Measurements from ENCODE around the gene RAD54L. TPM values are rescaled to one million over a fixed set of nuclear protein-coding genes. Genes with fewer than 3 reads are reported as not detected.
"Not testable (repeated sequence)": the region's sequence is repeated elsewhere in the genome, so short reads cannot be mapped to it uniquely, and the experiment has no call there.

RAD54L gene
- total RNA-seq, 1 donor from 2014 or later = 0.81 TPM

DNA sequence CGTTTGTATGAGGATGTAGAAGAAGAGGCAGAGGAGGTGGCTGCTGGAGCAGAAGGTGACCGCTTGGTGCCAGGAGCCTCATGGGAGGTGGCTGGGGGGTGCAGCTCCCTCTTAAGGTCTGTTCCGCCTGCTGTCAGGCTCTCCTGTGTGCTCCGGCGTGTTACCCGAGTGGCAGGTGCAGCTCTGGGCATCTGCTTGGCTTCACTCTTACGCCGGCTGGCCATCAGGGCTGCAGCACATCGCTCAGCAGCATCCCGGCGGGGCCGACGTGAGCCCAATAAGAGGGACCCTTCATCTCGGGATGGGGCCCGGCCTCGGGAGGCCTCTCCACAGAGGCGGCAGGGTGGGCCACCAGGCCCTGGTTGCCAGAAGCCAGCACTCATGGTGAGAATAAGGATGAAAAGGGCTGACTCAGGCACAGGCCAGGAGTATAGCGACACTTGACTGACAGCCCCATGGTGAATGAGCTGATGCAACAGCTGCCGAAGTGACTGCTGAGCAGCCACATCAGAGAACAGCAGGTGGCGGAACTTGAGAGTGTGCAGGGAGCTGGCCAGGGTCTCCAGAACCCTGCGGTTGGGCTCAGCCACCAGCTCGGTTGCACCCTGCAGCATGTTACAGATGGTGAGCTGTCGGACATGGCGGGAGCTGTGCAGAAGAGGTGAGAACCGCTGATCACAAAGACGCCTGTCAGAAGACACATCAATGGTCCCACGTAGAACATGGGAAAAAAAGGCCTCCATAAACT, 38.3 kb downstream of the RAD54L start:
- no peak for DNase-seq (ENCODE audit: low spot score)

DNA sequence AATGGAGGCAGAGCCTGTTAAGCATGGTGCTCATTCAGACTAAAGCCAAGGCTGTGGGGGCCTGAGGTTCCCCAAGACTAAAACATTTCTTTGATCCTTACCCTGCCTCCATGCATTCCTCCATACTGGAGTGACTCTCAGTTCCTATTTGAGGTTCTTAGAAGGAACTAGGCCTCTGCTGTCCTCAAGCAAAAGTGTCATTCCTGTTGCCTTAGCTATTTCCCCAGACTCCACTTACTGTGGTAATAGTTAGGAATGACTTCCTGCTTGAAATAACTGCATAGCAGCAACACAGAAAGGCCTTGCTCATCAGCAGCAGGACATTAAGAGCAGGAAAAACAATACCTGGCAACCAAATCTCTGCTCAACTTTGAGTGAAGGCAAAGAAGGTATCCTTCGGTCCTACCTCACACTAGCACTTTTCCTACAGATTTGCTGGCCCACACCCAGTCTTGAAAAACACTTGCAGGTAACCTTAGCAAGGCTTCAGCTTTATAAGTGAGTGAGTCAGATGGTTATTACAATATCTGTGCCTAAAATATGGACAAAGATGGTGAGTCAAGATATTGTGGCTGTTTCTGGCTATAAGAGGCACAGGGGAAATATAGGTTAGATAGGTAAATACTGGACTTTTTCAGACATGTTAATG, 41.0 kb downstream of the RAD54L start:
- no peak for DNase-seq (ENCODE audit: low spot score)

DNA sequence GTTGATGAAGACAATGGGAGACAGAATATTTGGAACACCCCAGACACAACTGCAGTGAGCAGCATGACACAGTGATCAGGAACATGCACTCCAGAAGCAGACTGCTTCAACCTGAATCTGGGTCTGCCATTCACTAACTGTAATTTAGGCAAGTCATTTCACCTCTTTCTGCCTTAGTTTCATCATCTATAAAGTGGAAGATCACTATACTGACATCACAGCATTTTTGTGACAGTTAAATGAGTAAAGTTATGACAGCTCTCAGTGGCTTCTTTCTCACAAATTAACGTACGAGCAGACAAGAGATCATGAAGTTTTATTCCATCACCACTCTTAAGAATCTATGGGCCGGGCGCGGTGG, 41.6 kb downstream of the RAD54L start:
- no peak for DNase-seq (ENCODE audit: low spot score)

DNA sequence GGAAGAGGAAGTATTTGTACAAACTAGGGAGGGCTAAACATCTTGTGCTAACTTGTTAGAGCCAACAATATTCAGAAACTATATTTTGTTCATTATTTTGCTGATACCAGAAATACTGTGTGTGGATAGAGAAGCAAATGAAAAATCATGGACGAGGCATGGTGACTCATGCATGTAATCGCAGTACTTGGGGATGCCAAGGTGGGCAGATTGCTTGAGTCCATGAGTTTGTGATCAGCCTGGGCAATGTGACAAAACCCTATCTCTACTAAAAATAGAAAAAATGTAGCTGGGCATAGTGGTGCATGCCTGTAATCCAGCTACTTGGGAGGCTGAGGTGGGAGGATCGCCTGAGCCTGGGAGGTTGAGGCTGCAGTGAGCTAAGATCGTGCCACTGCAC, 42.4 kb downstream of the RAD54L start:
- no peak for DNase-seq (ENCODE audit: low spot score)

DNA sequence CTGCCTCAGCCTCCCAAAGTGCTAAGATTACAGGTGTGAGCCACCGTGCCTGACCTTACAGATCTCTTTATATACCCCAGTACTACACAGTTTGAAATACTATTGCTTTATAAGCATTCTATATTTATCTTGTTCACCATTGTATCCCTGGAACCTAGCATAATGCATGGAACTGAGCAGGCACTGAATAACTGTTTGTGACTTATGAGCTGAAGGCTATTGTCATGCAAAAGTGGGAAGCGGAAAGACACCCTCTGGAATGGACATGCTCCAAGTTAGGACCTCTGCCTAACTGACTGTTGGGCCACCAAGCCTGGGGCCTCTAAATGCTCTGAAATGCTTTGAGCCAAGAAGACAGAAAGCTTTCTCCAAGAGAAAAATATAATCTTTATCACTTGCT, 47.7 kb downstream of the RAD54L start:
- DNase-seq (ENCODE audit: low spot score) = no peak

DNA sequence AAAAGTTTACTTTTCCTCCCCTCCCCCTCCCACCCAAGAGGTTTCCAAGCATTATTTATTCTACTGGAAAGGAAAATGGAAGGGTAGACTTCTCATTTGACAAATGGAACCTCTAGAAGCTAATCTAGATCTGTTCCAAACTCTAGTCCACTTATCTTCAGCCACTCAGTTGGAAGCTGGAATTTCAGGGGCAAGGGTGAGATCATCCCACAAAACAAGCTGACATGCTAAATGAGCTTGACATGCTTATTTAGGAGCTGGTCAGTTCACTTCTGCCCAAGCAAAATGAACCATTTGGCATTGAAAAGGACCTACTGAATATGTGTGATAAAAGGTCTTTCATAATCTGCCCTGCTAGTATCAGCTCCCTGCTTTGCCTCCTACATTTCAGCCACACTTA, 50.8 kb downstream of the RAD54L start:
- no peak for DNase-seq (ENCODE audit: low spot score)

DNA sequence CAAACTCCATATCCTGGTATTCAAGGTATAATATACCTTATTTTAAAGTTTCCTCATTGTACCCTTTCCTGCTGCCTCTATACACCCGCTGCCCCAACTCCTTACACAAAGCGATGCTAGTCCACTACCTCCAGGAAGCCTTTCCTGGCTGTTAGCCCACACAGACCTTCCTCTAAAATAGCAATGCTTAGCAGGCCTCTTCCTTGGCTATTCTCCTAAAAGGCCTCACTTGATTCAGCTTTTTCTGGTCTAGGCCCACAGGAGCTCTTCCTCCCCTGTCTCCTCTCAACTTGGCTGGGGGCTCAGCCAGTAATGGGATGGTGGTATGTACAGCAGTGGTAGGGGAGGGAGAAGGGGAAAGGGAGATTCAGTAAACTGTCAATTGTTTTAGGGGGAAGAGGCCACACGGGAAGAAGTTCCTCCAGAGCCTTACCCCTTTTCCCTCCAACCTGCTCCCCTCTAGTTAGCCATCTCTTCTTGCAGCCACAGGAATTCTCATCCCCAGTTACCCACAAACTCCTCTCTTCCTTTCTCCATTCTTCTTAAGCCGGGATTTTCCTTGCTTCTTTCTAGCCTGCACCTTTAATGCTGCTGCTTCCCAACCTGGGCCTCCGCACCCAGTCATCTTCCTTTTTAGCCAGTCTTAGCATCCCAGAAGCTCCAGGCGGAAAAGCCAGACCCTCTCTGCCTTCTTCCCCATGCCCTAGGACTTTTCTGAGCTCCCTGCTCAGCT, 53.3 kb downstream of the RAD54L start:
- no peak for DNase-seq (ENCODE audit: low spot score)

DNA sequence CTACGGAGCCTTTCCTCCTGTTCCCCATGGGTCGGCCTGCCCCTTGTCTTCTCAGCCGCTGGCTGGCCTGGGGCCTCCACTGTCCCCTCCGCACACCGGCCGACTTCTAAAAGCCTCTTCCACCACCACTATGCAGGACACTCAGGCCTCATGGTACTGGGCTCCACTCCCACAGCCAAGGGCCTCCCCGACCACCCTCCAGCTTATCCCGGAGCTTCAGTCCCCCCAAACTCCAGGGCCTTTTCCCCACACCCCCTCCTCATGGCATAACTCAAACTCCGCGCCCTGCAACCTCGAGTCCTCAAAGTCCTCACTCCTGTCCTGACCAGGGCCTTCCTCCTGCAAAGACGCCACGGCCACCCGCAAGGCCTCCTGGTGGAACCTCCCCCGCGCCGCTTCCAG, 53.8 kb downstream of the RAD54L start:
- DNase-seq (ENCODE audit: low spot score) = no peak

DNA sequence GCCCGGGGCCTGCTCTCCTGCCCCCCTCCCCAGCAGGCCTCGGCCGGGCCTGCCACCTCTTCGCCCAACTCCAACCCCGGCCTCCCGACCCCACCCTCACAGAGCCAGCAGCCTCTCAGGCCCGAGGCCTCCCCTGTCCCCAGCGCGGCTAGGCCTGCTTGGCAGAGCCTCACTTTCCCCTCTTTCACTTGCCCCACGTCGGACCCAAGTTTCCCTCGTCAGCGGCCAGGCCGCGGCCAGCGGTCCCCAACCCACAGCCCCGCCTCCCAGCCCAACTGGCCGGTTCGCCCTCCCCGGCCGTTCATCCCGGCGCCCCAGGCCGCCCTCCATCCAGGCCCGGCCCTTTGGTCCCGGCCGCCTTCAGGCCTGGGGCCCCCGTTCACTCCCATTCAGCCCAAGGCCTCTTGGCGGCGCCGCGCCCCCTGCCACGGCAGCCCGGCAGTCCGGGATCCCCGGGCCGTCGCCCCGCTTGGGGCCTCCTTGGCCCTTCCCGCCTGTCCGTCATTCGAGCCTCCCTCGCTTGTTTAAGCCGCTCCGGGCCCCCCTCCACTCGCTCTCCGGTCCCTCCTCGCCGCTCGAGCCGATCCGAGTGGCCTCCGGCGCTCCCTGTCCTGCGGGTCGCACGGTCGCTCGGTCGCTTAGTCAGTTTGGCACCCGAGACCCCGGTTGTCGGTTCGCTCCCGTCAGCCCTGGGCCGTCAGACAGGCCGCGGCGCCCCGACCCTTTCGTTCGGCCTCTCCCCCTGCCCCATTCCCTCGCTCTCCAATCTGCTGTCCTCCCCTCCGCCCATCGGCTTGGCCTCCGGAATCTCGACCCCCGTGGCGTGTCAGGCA, 54.5 kb downstream of the RAD54L start:
- DNase-seq (ENCODE audit: low spot score) = peak; percentile 36

DNA sequence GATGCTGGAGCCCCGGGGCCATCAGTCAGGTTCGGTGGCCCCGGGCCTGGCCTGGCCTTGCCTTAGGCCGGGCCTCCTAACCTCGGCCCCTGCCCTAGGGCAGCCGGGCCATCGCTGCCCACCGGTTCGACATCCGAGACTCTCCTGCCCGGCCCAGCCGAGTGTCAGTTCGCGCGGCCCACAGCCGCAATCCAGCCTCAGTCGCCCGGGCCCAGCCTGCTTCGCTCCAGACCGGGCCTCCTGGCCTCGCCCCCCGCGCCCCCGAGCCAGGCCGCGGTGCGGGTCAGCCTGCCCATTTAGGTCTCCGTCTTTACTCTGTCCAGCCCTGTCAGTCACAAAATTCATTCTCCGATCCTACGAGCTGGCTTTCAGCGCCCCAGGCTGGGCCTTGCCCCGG, 55.1 kb downstream of the RAD54L start:
- peak; percentile 12 for DNase-seq (ENCODE audit: low spot score)

DNA sequence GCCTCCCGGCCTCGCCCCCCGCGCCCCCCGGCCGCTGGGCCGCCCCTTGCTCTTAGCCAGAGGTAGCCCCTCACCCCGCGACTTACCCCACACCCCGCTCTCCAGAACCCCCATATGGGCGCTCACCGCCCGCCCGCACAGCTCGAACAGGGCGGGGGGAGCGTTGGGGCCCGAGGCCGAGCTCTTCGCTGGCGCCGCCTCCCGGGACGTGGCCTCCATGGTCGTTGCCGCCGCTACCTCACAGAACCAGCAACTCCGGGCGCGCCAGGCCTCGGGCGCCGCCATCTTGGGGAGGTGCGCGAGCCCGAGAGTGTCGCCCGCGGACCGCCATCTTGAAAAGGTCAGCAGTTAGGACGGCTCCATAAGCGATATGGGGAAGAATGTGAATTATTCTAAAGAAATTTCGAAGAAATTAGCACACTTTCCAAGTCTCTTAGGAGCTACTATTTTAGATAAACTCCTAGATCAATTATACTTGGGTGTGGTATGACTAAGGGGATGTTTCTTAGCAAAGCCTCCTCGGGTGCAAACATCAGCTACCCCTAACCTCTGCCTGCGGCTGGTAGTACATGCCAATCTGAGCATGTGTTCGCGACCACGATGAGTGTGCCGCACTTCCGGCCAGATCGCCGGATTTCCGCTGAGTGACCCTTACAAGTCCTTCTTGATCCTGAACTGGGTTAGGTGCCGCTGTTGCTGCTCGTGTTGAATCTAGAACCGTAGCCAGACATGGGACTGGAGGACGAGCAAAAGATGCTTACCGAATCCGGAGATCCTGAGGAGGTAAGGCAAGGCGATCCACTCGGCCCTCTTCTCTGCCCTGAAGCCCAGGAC, 55.7 kb downstream of the RAD54L start, which contains the start of the genes LRRC41 and UQCRH:
Gene LRRC41, minus strand, starts transcription at position 579 of the 834 bp plus-strand sequence. Its CDS starts 294 bp downstream, at position 285.
Gene UQCRH, plus strand, starts transcription at position 661 of the 834 bp plus-strand sequence. Its CDS starts 69 bp downstream, at position 730.
- DNase-seq (ENCODE audit: low spot score) = peak; percentile 95

DNA sequence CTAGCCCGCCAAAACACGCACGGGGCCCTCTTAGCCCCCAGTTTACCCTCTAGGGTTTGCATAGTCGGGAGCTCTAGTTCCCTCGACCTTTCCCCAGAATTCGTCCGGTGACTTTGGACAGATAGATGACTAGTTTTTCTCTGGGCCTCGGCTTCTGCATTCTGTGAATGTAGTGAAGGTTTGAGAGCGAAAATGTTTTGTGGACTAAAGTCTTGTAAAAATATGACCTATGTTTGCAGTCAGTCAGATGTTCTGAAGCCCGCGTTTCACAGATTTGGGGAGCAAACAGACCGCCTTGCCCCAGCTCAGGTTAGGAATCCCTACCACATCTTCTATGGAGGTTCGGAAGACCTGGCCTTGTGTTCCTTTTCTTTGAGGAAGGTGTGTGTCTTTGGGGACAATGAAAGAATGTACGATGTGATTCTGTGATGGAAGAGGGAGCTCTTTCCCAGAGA, 56.3 kb downstream of the RAD54L start:
- DNase-seq (ENCODE audit: low spot score) = no peak

DNA sequence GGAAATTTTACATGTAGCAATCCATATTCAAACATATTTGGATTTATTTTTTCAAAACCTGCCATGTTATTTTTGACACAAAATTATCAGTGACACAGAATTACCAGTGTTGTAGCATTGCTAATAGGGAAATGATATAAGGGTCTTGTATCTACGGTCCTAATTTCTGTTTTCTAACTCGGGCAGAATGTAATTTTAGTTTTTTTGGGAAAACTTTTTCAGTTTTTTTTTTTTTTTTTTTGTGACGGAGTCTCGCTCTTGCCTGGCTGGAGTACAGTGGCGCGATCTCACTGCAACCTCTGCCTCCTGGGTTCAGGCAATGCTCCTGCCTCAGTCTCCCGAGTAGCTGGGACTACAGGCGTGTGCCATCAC, 58.6 kb downstream of the RAD54L start:
- no peak for DNase-seq (ENCODE audit: low spot score)

DNA sequence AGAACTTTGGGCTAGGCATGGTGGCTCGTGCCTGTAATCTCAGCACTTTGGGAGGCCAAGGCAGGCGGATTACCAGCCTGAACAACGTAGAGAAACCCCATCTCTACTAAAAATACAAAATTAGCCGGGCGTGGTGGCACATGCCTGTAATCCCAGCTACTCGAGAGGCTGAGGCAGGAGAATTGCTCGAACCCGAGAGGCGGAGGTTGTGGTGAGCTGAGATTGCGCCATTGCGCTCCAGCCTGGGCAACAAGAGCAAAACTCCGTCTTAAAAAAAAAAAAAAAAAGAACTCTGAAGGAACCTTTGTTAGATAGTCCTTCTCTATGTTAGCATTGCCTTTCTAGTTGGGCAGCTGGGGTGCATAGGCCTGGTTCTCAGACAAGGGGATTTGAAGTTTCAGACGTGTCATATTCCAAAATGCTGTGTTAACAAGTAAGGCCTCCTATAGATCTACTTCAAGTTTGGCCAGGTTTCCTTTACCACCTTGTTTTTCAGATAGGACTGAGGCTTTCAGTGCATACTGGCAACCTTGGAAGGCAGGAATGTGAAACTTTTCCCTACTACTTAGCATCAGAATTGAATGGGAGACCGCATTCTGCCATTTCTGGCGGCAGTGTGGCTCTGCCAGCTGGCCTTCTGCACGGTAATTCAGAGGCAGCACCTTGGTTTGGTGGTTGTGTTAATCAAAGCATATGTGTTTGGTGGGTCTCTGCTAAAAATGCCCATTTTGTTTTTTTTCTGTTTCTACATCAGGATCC, 62.0 kb downstream of the RAD54L start:
- no peak for DNase-seq (ENCODE audit: low spot score)

DNA sequence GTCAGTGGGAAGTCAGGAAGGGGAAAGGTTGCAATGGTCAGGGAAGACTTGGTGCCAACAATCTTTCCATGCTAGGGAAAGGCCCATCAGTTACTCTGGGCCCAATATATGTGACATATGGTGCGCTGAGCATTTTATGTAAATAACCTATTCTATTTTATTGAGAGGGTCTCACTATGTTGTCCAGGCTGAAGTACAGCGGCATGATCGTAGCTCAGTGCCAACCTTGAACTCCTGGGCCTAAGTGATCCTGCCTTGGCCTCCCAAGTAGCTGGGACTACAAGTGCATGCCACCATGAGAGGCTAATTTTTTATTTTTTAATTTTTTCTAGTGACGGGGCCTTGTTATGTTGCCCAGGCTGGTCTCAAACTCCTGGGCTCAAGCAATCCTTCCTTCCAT, 62.8 kb downstream of the RAD54L start:
- DNase-seq (ENCODE audit: low spot score) = no peak

DNA sequence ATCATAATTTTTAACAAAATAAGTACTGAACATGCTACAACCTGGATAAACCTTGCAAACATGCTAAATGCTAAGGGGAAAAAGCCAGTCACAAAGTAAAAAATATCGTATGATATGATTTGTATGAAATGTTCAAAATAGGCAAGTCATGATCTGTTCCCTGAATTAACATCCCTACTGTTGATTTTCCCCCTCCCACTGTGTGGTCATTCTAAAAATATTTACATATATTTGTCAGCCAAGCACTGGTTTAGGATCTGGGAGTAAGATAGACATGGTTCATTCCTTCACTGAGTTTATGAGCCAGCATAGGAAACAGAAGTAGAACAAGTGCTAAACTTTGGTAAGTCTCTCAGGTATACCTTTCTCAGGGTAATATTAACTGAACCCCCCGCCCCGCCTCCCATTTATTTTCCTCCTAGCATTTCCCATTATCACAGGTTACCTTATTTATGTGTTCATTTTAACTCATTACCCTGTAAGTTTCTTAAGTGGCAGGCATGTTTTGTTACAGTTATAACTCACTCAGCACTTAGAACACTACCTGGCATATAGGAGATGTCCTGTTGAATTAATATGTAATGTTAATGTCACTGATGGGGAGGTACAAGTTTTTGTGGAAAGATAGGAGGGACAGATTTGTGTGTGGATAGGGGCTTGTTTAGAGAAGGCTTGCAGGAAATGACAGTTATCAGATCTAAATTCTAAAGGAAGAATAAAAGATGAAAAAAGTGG, 68.3 kb downstream of the RAD54L start:
- DNase-seq (ENCODE audit: low spot score) = no peak

DNA sequence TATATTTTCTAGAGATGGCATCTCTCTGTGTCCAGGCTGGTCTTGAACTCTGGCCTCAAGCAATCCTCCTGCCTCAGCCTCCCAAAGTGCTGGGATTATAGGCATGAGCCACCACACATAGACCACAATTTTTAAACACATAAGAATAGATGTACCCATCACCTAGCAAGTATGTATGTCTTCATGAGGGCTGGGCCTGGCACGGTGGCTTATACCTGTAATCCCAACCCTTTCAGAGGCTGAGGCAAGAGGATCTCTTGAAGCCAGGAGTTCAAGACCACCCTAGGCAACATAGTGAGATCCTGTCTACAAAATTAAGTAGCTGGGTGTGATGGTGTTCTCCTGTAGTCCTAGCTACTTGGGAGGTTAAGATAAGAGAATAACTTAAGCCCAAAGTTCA, 69.8 kb downstream of the RAD54L start:
- DNase-seq (ENCODE audit: low spot score) = no peak

DNA sequence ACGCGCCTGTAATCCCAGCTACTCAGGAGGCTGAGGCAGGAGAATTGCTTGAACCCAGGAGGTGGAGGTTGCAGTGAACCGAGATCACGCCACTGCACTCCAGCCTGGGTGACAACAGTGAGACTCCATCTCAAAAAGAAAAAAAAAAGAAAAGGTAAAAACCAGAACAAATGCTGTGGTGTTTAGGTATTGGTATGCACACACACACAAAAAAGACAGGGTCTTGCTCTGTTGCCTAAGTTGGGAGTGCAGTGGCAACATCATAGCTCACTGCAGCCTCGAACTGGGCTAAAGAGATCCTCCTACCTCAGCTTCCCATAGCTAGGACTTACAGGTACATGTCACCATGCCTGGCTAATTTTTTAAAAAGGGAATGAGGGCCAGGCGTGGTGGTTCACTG, 71.7 kb downstream of the RAD54L start:
- not testable (repeated sequence) for DNase-seq (ENCODE audit: low spot score)
